Peyer's patch (tissue), 4 donors: ENCODE data around the gene KMT5C. TPM values are rescaled to one million over a fixed set of nuclear protein-coding genes. Genes with fewer than 3 reads are reported as not detected.

Experiments used
- DNase-seq, 3 donors: peaks; one replicate each; pipeline ENCODE4 v3.0.0-alpha.2; 2017 to 2019
- H3K27ac ChIP-seq, 4 donors: fragments of 200-600 bp; sonication (generic); one replicate each; pipeline ENCODE4 v1.5.1; 2016 to 2019
- H3K27me3 ChIP-seq, 2 donors: fragments of 200-600 bp; sonication (generic); one replicate each; pipeline ENCODE4 v1.5.1; 2019
- H3K36me3 ChIP-seq, 3 donors: fragments of 200-600 bp; sonication (generic); one replicate each; pipeline ENCODE4 v1.5.1; 2016 to 2019
- H3K4me1 ChIP-seq, 4 donors: fragments of 200-600 bp; sonication (generic); one replicate each; pipeline ENCODE4 v1.5.1; 2016 to 2019
- H3K4me3 ChIP-seq, 4 donors: fragments of 200-600 bp; sonication (generic); 1 replicate in 3 of 4; 2 replicates in 1 of 4; pipeline ENCODE4 v1.5.1; 2016 to 2019; ENCODE audit warnings: mild to moderate bottlenecking in 1 of 4
- H3K9me3 ChIP-seq, 4 donors: fragments of 200-600 bp; sonication (generic); one replicate each; pipeline ENCODE4 v1.5.1; 2016 to 2019; ENCODE audit warnings: mild to moderate bottlenecking in 1 of 4
- CTCF ChIP-seq, 6 experiments: fragments of 450-650 bp in 4 of 6; fragments of 200-600 bp in 2 of 6; sonication (generic) in 1 of 6; IDR thresholded peaks; one replicate each; pipeline ENCODE4 v1.5.1; 2017 to 2019; ENCODE audit warnings: antibody characterized with exemption in 6 of 6, mild to moderate bottlenecking in 3 of 6, moderate library complexity in 1 of 6
- POLR2A ChIP-seq, 2 donors: fragments of 450-650 bp; IDR thresholded peaks; one replicate each; pipeline ENCODE4 v1.5.1; 2017; ENCODE audit warnings: antibody characterized with exemption in 2 of 2, mild to moderate bottlenecking in 2 of 2, moderate library complexity in 2 of 2
- total RNA-seq, 4 donors: library from RNA; depleted of rRNA; stranded (reverse); fragments of >200 nt; gene quantifications; one replicate each; pipeline ENCODE4 v1.1.0, GENCODE V29; 2016

The KMT5C gene
- total RNA-seq, 4 donors from 2014 or later: 14.4 to 45.6 (median 43.9) TPM

DNA sequence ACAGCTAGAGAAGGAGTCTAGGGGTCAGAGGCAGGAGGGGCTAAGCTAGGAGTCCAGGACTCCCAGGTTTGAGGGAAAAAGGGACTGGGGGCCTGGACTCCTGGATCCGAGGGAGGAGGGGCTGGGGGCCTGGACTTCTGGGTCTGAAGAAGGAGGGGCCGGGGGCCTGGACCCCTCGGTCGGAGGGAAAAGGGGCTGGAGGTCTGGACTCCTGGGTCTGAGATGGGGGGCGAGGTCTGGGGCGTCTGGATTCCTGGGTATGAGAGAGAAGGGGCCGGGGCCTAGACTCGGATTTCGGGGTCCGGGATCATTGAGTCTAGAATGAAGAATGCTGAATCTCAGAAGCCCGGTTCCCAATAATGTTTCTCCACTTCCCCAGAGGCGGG, 37.4 kb upstream of the KMT5C start:
- Histone ChIP-seq H3K27me3 (no peaks in the 10 kb centered on the region), H3K9me3 (no peaks in the 10 kb centered on the region), H3K36me3 (no peaks in the 10 kb centered on the region), H3K4me3 (peak overlapping the region; percentile 9 to 46 (median 35)), H3K27ac (peak overlapping the region in 1 of 4 donors; percentile 64), H3K4me1 (peaks cover 0 to 8% (median 0%) of the 10 kb centered on the region in 4 donors)
- no peak for DNase-seq
- TF ChIP-seq POLR2A (IDR thresholded peaks at IDR 0.05): no peak
- TF ChIP-seq CTCF (IDR thresholded peaks at IDR 0.05): no peak

DNA sequence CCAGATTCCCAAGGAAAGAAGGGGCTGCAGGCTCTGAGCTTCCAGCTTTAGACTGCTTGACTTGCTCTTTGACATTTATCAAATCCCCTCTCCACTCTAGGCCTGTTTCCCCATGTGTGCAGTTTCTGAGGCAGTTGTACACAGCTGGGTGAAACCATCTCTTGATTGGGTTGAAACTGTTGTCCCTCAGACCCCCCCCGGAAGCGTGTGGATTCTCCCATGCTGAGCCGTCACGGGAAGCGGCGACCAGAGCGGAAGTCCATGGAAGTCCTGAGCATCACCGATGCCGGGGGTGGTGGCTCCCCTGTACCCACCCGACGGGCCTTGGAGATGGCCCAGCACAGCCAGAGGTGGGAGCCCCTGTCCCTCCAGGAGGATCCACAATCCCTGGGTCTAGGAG, 36.2 kb upstream of the KMT5C start:
- Histone ChIP-seq H3K27ac (no peak overlapping the region), H3K36me3 (no peaks in the 10 kb centered on the region), H3K9me3 (no peaks in the 10 kb centered on the region), H3K4me3 (no peak overlapping the region), H3K4me1 (peaks cover 0 to 8% (median 0%) of the 10 kb centered on the region in 4 donors), H3K27me3 (no peaks in the 10 kb centered on the region)
- DNase-seq: no peak
- TF ChIP-seq CTCF (IDR thresholded peaks at IDR 0.05) (no peak), POLR2A (IDR thresholded peaks at IDR 0.05) (no peak)

GRCh38 chr19:55304279-55304978, 35.2 kb upstream of the KMT5C start:
- TF ChIP-seq CTCF (IDR thresholded peaks at IDR 0.05): no peak
- TF ChIP-seq POLR2A (IDR thresholded peaks at IDR 0.05): no peak
- no peak overlapping the region for H3K4me3 ChIP-seq
- peak in 2 of 3 donors; percentile 61 to 67 for DNase-seq
- no peaks in the 10 kb centered on the region for H3K36me3 ChIP-seq
- H3K9me3 ChIP-seq: no peaks in the 10 kb centered on the region
- no peaks in the 10 kb centered on the region for H3K27me3 ChIP-seq
- peaks cover 0 to 8% (median 0%) of the 10 kb centered on the region in 4 donors for H3K4me1 ChIP-seq
- H3K27ac ChIP-seq: no peak overlapping the region

- H3K36me3 ChIP-seq: no peaks in the 10 kb centered on the region
- peaks cover 0 to 8% (median 0%) of the 10 kb centered on the region in 4 donors for H3K4me1 ChIP-seq
- no peak overlapping the region for H3K4me3 ChIP-seq
- no peak overlapping the region for H3K27ac ChIP-seq
- no peak for TF ChIP-seq CTCF (IDR thresholded peaks at IDR 0.05)
- TF ChIP-seq POLR2A (IDR thresholded peaks at IDR 0.05): no peak
- H3K27me3 ChIP-seq: no peaks in the 10 kb centered on the region
- no peaks in the 10 kb centered on the region for H3K9me3 ChIP-seq
- no peak for DNase-seq
Measured at GRCh38 chr19:55304980-55305379, 34.7 kb upstream of the KMT5C start.

DNA sequence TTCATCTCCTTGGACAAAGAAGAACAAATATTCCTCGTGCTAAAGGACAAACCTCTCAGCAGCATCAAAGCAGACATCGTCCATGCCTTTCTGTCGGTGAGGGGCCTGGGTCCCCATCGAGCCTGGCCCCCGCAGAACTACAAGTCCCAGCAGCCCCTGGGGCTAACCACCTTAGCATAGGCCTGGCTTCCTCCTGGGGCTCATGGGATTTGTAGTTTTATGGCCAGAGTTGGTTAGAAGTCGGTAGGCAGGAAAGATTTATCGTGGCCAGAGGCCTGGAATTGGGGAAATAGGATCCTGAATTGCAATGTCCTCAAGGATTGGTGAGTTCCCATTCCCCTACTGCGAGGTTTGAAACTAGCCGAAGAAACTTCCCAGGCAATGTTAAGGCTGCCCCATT, 34.2 kb upstream of the KMT5C start:
- Histone ChIP-seq H3K36me3 (no peaks in the 10 kb centered on the region), H3K27me3 (no peaks in the 10 kb centered on the region), H3K9me3 (no peaks in the 10 kb centered on the region), H3K4me3 (no peak overlapping the region), H3K27ac (no peak overlapping the region), H3K4me1 (peaks cover 0 to 8% (median 0%) of the 10 kb centered on the region in 4 donors)
- peak in 2 of 3 donors; percentile 36 to 63 for DNase-seq
- no peak for TF ChIP-seq POLR2A (IDR thresholded peaks at IDR 0.05)
- no peak for TF ChIP-seq CTCF (IDR thresholded peaks at IDR 0.05)
